Subcutaneous adipose tissue (tissue), 4 donors: Measurements from ENCODE around the gene CCDC116. TPM values are rescaled to one million over a fixed set of nuclear protein-coding genes. Genes with fewer than 3 reads are reported as not detected.

ENCODE experiments used
- CTCF ChIP-seq: fragments of 450-650 bp; IDR thresholded peaks from one replicate; pipeline ENCODE4 v1.5.1; 2016; ENCODE audit warnings: low read depth, mild to moderate bottlenecking, control low read depth, antibody characterized with exemption, moderate library complexity
- total RNA-seq, 4 donors: library from RNA; depleted of rRNA; stranded (reverse); fragments of >200 nt; gene quantifications; one replicate each; pipeline ENCODE4 v1.1.0, GENCODE V29; 2016

The CCDC116 gene
- total RNA-seq, 4 donors from 2014 or later: 0.22 to 1.1 TPM; not detected in 2

GRCh38 chr22:21672107-21672629 lies 39.6 kb downstream of the CCDC116 start:
- TF ChIP-seq CTCF: no peak

GRCh38 chr22:21673534-21674321 lies 41.2 kb downstream of the CCDC116 start:
- no peak for TF ChIP-seq CTCF

- no peak for TF ChIP-seq CTCF
These were observed 42.2 kb downstream of the CCDC116 start for GRCh38 chr22:21674638-21675245.

- no peak for TF ChIP-seq CTCF
These were observed 45.3 kb downstream of the CCDC116 start for GRCh38 chr22:21677606-21678443.

GRCh38 chr22:21679383-21679782 lies 46.8 kb downstream of the CCDC116 start:
- no peak for TF ChIP-seq CTCF

GRCh38 chr22:21680830-21681565 lies 48.4 kb downstream of the CCDC116 start:
- no peak for TF ChIP-seq CTCF
